ENCODE results near the gene MYNN. TPM values are rescaled to one million over a fixed set of nuclear protein-coding genes. Genes with fewer than 3 reads are reported as not detected.
A peak's percentile ranks its signal among the peaks of the same experiment; 100 is the strongest.

Gene MYNN
- total and polyA plus RNA-seq, 9 of the 15 experiments (the other 6 are each of a cell fraction or from before 2014, with no cell fraction given): 10.4 to 35.7 (median 21.3) TPM

GRCh38 chr3:169772897-169773816 is at the start of gene MYNN (continued):
- no peak for TF ChIP-seq TBL1XR1 (IDR thresholded peaks at IDR 0.05; ENCODE audit: low read length in 2 of 2)
- no peak for TF ChIP-seq ATF2 (CRISPR knock-in tag; IDR thresholded peaks at IDR 0.05)
- TF ChIP-seq ZNF143 (CRISPR knock-in tag; IDR thresholded peaks at IDR 0.05): no peak
- peak; percentile 91 for TF ChIP-seq SIN3B (IDR thresholded peaks at IDR 0.05; ENCODE audit: low read depth)
- no peak for TF ChIP-seq ZZZ3 (IDR thresholded peaks at IDR 0.05)
- TF ChIP-seq NKRF (IDR thresholded peaks at IDR 0.05; ENCODE audit: borderline replicate concordance): peak; percentile 37
- peak; percentile 88 for TF ChIP-seq CREB1 (IDR thresholded peaks at IDR 0.05)
- TF ChIP-seq CREB1 (CRISPR knock-in tag; IDR thresholded peaks at IDR 0.05): peak; percentile 93
- TF ChIP-seq ZNF592 (IDR thresholded peaks at IDR 0.05): no peak
- peak; percentile 38 for TF ChIP-seq PCBP1 (IDR thresholded peaks at IDR 0.05; ENCODE audit: low read depth, low read length, poor library complexity, severe bottlenecking)
- TF ChIP-seq RREB1 (CRISPR knock-in tag; IDR thresholded peaks at IDR 0.05): 0 out of 2 replicates have a peak, but pooled peaks have one; percentile 11
- peak; percentile 99 for TF ChIP-seq PHF8 (IDR thresholded peaks at IDR 0.05; ENCODE audit: borderline replicate concordance, low read length)
- TF ChIP-seq ZNF253 (CRISPR knock-in tag; conservative IDR thresholded peaks at IDR 0.05): no peak

Measured in K562 (cell line).